GM18868 (cell line): ENCODE data around the gene TYSND1.
"Not testable (repeated sequence)": the region's sequence is repeated elsewhere in the genome, so short reads cannot be mapped to it uniquely, and the experiment has no call there.

ENCODE experiments used
- ATAC-seq: cut with Tn5 transposase; IDR thresholded peaks from one replicate; pipeline ENCODE4 v1.9.1; 2021; ENCODE audit warnings: mild to moderate bottlenecking, moderate library complexity; ENCODE audit not compliant: unreplicated experiment

TYSND1 gene

DNA sequence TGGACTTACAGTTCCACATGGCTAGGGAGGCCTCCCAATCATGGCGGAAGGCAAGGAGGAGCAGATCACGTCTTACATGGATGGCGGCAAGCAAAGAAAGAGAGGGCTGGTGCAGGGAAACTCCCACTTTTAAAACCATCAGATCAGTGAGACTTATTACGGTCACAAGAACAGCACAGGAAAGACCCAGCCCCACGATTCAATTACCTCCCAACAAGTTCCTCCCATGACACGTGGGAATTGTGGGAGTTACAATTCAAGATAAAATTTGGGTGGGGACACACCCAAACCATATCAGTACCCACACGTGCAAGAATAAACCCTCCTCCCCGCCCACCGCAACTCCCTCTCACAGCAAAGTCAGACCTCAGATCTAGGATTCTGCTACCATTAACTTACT lies 9.4 kb downstream of the TYSND1 start:
- ATAC-seq, result no peak

DNA sequence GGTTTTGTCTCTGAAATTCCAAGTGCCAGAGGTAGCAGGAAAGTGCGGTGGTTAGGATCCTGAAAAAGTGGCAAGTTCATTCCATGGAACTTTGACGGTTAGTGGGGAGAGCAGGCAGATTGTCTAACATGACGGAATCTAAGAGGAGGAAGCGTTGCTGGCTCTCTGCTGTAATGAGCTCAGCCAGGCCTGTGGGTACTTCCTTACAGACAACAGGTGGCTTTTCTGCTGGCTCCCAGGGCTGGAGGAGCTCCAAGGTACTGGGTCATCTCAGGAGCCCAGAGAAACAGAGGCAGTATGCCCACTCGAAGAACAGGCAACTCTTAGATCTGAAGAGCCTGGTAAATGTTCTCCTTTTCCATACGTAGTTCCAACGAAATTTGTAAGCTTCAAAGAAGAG lies 10.8 kb downstream of the TYSND1 start:
- ATAC-seq, result no peak

DNA sequence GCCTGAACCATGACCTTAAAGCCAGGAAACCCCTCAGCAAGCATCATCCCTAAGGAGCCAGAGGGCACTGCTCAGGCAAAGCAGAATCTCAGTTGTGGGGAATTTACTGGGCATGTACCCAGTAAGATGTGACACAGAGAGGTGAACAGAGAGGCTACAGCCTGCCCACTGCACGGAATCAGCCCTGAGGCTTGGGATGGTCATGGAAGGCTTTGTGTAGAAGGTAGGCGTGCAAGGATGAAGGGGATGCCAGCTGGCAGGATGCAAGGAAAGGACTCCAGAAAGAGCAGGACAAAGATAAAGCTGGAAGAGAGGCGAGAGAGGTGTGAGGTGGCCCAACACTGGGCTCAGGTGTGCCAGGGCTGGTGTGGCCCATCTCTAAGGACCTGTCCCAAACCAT lies 11.5 kb downstream of the TYSND1 start:
- ATAC-seq, result no peak

DNA sequence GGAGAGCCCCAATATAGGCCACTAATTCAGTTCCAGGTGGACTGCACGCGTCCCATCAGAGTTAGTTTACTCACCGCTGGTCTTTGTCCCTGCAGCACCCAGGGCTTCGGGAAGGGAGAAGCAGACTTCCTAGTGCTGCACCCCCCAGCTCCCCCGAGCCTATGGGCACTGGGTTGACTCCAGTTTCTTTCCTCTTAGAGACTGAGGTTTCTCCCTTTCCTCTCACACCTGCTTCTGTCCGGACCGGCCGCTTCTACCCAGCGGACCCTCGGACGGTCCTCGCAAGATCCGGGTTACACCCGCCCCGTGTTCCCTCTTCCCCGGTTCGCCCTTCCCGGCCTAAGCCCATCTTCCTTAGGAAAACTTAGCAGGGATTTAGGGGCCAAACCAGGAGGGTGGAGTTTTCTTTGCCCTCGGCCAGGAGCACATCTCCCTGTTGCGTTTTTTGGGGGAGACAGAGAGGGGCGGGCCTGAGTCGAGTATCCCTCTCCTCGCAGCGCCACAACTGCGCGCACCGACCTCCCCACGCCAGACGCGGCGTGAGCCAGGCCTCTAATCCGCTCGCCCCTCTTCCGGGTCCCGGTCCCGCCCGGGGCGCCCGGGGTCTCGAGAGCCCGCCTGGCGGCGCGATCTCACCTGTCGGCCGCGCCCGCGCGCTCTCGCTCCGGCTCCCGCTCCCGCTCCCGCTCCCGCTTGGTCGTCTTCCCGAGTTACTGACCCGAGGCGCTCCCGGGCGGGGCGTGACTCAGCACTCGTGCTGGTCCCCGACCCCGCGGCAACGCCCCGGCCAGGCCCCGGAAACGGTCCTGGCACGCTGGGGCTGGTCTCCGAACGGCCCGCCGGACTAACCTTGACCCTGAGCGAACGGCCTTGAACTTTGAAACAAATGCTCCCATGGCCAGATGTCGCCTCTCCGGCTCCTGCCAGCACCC lies 14.1 kb downstream of the TYSND1 start, which contains the start of gene AIFM2:
Gene AIFM2, minus strand, starts transcription at position 728 of the 932 bp plus-strand sequence. CDS start 8,741 bp downstream, outside the sequence.
- ATAC-seq, result peak; percentile 82

DNA sequence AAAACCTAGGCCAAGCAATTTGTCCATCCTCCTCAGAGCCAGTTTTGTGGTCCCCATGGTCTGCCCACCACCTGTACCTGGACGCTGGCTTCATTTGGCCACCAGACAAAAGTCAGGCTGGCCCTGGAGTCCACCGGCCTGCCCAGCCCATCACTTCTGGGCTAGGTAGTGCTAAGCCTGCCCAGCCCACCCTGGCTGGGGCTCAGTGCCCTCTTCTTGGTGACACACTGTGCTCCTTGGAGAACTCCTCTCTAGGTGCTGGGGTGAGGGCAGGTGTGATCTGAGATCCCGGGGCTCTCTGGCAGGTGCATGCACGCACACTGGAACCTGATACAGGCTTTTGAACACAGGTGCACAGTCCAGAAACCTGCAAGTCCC lies 15.0 kb downstream of the TYSND1 start:
- ATAC-seq, result no peak

DNA sequence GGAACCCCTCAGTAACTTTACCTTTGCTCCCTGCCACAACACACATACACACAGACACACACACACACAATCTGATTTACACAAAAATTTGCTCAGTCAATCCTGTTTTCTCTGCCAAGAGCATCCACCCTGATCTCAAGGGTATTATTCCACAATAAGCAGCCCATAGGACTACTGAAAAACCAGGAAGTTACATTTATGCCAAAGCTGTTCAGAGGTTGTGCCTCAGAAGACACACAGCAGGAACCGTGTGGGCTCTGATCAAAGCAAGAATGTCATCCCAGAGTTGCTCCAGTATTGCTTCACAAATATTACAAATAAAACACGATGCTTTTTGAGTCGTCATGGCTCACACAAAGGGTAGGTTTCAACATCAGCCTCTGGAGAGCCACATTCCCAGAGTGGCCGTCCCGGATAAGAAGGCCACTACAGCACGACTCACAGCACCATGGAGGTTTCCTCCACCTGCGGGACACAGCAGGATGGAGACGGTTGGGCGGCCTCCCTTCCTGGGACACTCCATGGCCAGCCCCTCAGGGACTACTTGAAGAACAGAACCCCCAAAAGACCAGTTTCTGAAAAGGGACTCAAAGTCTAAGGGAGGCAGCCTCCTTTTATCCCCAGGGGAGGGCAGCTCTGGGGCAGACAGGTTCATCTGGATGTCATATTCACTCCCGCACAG lies 15.5 kb downstream of the TYSND1 start:
- no peak for ATAC-seq

DNA sequence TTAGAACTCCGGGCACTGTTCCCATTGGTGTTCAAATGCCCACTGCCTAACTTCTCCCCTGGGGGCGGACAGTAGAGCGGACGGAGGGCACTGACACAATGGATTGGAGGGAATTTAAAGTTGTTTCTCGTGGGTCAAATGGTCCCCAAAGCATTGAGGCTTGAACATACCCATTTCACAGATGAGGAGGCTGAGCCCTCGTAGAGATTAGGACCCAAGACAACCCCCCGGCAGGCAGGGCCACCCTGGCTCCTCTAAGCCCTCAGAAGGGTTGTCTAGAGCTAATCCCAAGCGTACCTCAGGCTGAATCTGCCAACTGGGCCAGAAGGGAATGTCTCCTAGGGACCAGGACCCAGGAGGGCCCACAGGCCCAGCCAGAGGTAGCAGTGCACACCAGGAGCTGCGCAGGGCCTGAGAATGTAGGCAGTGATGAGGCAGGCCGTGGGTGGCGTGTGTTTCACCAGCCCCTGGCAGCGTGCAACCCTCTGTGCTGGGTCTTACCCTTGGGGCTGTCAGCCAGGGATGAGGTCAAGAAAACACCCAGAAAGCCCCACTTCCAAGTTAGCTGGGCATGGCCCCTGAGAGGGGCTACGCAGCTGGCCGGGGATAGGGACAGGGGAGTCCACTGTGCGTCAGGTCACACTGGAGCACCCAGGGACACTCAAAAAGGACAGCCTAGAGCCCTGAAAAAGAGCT lies 19.7 kb downstream of the TYSND1 start:
- no peak for ATAC-seq

DNA sequence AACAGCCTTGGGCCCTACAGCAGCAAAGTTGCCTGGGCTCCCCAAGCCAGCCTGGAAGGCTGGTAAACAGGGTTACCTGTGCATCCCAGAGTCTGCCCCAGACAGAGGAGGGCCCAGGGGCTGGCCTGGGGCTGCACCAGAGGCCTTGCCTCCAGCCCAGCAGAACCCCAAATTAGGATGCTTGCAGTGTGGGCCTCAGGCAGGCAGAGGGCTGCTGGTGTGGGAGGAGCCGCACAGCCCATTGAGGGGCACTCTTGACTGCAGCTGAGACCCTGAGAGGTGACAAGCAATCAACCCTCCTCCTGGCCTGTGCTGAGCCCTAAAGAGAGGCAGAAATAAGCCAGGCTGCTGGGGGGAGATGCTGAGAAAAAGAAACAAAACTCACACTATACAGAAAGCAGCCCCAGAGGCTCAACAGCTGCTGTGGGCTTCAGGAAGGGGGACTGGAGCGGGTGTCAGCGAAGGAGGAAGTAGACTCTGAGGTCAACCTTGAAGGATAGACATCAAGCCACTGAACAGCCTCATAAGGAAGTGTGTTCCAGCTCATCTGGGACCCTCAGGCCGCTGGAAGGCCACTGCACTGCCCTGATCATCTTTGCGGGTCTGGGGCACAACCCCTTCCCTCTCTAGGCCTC lies 20.5 kb downstream of the TYSND1 start:
- no peak for ATAC-seq

DNA sequence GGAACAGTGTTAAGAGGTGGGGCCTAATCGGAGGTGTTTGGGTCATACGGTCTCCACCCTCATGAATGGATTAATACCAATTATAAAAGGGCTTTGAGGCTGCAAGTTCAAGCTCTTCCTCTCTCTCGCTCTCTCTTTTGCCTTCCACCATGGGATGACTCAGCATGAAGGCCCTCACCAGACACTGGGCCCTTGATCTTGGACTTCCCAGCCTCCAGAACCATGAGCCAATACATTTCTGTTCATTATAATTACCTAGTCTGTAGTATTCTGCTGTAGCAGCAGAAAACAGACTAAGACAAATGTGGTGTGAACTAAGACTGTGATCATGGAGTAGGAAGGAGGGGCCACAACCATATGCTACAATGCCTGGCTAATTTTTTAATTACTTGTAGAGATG lies 21.6 kb downstream of the TYSND1 start:
- no peak for ATAC-seq

DNA sequence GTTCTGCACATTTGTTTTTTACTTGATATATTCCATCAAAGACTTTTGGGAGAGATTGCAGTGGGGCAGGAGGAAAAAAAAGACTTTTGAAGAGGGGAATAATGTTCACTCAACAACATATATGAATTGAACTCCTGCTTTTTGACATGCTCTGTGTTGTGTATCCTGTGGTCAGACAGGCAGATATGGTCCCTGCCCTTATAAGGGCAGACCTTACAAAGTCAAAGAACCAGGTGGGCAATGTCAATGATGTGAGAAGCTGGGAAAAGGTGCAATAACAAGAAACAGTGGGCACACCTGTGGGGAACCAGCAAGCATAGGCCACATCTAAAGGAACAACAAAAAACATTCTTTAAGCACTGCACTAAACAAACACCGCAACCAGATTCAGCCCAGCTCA lies 22.1 kb downstream of the TYSND1 start:
- ATAC-seq, result no peak

DNA sequence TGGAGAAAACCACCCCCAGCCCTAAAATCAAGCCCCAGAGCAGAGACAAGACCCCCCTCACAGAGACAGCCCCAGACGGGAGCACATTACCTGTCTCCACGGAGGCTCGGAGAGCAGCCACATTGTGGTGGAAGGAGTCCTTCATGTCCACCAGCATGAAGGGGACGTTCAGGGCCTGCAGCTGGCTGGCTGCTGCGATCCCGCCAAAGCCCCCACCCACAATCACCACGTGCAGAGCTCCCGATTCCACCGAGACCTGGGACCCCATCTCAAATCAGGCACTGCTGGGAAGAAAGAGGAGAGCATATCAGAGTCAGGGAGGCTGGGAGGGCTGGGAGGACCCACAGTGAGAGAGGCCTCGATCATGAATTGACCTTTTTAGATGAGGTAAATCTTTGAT lies 22.7 kb downstream of the TYSND1 start:
- no peak for ATAC-seq

DNA sequence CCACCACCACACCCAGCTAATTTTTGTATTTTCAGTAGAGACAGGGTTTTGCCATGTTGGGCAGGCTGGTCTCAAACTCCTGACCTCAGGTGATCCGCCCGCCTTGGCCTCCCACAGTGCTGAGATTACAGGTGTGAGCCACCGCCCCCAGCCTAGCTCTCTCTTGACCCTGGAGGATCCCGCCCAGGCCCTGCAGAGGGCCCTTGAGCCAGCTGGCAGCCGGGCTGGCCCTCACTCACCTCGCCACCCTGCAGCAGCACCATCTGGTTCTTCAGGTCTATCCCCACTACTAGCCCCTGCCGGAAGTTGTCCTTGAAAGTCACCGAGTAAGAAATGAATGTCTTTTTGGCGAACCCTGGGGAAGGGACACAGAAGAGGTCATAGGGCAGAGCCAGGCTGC lies 23.3 kb downstream of the TYSND1 start:
- ATAC-seq, result not testable (repeated sequence)

DNA sequence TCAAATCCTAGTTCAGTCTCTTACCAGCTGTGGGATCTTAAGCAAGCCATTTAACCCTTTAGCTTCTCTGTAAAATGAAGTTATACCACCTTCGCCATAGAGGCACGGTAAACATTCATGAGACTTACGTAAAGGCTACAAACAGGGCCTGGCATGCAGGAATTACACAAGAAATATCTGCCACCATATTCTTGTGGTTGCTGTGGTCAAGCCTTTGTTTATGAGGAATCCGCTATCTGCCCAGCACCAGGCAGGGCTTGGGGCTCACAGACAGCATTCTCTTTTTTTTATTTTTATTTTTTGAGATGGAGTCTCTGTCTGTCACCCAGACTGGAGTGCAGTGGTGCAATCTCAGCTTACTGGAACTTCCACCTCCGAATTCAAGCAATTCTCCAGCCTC lies 23.8 kb downstream of the TYSND1 start:
- no peak for ATAC-seq

DNA sequence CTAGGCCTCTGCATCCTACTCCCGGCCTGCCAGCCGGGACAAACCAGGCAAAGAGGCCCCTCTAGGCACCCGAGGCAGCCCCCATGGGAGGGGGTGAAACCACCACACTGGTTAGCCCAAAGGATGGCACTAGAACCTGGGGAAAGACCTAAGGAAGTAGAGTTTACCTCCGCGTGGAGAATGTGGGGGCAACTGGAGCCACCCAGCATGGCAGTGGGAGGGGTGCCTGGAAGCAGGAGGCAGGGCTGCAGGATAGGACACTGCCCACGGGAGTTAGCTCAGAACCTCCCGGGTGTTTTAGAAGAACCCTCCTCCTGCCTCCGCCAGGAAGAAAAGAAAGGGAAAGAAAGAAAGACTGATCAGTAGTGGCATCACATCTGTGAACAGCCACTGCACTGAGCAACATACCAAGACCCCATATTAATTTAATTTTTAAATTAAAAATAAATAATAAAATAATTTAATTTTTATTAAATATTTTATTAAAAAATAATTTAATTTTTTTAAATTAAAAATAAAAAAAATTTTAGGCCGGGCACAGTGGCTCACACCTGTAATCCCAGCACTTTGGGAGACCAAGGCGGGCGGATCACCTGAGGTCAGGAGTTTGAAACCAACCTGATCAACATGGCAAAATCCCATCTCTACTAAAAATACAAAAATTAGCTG lies 25.1 kb downstream of the TYSND1 start:
- no peak for ATAC-seq

DNA sequence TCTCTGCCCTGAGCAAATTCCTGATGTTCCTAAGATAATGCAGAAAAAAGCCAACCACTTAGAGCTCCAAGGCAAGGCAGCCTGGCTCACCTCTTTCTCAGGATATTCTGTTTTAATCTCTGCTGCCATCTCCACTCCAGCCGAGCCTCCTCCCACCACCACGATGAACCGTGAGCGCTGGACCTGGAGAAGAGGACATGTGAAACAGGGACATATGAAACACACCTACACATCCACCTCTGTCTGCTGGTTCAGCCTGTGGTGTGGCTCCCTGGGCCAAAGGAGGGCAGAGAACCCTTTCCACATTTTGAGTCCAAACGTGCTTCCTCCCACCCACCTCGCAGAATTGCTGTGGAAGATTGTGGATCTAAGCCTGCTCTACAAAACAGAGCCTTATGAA lies 26.1 kb downstream of the TYSND1 start:
- no peak for ATAC-seq

DNA sequence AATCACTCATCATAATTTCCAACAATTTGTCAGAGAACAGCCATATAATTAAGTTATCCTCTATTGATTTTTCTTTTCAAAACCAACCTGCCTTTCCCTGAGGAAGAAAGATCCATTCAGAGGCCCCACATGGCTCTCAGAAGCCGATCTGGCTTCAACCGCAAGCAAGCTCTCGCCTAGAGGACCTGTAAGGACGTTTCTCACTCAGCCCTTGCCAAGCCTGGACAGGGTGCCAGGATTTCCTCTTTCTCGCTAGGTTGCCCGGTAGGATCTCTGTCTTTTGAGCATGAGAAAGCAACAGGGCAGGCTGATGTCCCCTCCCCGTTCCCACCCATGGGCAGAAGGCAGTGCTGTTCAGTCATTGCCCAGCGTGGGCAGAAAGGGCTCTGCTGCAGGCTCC lies 26.9 kb downstream of the TYSND1 start:
- ATAC-seq, result no peak

DNA sequence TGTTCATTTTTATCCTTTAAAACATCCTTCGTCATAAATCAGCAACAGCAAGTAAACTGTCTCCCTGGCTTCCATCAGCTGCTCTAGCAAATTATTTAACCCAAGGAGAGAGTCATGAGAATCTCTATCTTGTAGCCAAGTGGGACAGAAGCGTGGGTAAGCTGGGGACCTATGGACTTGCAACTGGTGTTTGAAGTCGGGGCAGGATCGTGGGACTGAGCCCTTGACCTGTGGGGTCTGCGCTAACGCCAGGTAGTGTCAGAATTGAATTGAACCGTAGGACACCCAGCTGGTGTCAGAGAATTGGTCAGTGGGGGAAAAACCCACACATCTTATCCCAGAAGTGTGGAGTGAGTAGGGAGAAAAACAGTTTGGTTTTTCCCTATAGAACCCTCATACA lies 27.3 kb downstream of the TYSND1 start:
- no peak for ATAC-seq

DNA sequence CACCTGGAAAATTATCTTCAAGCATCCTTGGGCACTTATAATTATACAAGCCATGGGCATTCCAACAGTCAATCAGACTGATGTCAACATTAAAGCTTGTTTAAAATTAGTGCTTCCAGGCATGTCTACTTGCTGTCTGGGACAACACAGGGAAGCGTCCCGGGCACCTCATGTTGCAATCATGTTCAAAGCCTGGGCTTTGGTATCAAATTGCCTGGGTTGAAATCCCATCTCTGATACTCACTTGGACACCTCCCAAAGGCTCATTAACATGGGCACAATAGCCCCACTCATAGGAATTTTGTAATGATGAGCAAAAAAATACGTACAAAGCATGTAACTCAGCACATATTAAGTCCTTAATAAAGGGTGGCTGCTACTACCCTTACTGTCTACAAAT lies 28.3 kb downstream of the TYSND1 start:
- ATAC-seq, result no peak

DNA sequence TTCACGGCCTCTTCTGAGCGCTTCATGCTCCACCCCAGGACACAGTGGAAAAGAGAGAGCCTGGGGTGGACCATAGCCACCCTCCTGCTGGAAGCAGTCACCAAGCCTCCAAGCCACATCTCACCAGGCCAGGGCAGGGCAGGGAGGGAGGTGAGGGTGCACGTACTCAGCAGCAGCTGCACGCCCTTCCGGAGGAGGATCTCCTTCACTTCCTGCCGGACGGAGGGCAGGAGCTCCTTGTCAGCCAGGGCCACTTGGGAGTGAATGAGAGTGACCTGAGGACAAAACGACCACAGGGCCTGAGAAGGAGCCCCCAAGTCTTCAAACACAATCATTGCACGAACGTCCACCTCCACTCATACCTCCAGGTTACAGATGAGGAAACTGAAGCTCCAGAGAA lies 28.9 kb downstream of the TYSND1 start:
- no peak for ATAC-seq

DNA sequence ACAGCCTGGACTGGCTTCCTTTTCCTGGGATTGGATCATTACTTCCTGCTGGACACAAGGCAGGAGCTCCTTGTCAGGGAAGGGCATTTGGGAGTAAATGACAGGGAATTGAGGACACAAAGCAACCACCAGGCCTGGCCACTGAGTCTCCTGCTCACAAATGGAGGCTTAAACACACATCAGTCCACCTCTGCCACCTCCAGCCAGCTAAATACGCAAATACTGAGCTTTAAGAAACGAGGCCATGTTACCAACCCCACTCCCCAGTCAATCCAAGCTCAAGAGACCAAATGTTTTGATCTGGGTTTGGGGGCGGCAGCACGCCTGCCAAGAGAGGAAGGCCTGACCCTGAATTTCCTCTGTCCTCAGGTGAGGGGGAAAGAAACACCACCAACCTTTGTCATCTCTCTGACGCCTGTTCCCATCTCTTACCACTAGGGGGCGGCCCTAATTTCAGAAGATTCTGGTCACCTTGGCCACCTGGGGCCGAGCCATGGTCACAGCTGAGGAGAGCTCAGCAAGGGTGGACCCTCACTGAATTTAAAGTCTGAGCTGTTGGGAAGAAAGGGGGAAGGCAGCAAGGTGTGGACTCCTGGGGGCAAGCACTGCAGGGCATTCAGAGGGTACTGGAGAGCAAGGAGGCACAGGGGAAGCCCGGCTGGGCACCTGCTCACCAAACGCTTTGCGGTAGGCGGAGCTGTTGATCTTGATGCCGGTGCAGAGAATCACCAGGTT lies 30.4 kb downstream of the TYSND1 start:
- ATAC-seq, result peak; percentile 54
